H1 (cell line): ENCODE data around the gene HS3ST3B1. TPM values are rescaled to one million over a fixed set of nuclear protein-coding genes. Genes with fewer than 3 reads are reported as not detected.

Experiments
- CTCF ChIA-PET: fragments of 300-600 bp; sonication (Branson Sonifier 250); formaldehyde crosslinking; loops from one replicate; lab custom pipeline; 2021; ENCODE audit not compliant: partially characterized antibody; lab: Charles Lee
- POLR2A ChIA-PET: fragments of 300-600 bp; sonication (Branson Sonifier 250); formaldehyde crosslinking; loops from one replicate; lab custom pipeline; 2021; ENCODE audit warnings: inconsistent platforms; ENCODE audit not compliant: partially characterized antibody; lab: Charles Lee
- DNase-seq, 2 experiments: peaks; one replicate each; pipeline versions ENCODE4 v3.0.0 to v3.0.0-alpha.2; 2010 to 2022; ENCODE audit warnings: low spot score in 2 of 2, low read depth in 1 of 2, mixed read lengths in 1 of 2
- FAIRE-seq: peaks from 2 replicates; lab custom pipeline; 2011; peaks lifted over from hg19 to GRCh38; lab: Jason Lieb, UNC
- H2AFZ ChIP-seq: 2 replicates; pipeline ENCODE4 v1.8.1; 2012; ENCODE audit warnings: low read length, inconsistent platforms
- H2AK5ac ChIP-seq: 2 replicates; pipeline ENCODE4 v1.6.1; 2013; ENCODE audit warnings: low read depth, low read length
- H2BK120ac ChIP-seq: replicated peaks from 2 replicates; pipeline ENCODE3; 2013; ENCODE audit warnings: low read depth, low read length, inconsistent platforms
- H2BK12ac ChIP-seq: 2 replicates; pipeline ENCODE4 v1.6.1; 2013; ENCODE audit warnings: low read depth, low read length
- H2BK15ac ChIP-seq: 2 replicates; pipeline ENCODE4 v1.6.1; 2013; ENCODE audit warnings: low read length
- H2BK20ac ChIP-seq: 2 replicates; pipeline ENCODE4 v1.6.1; 2013; ENCODE audit warnings: low read length
- H2BK5ac ChIP-seq: 2 replicates; pipeline ENCODE4 v1.6.1; 2013; ENCODE audit warnings: low read depth, low read length
- H3K14ac ChIP-seq: 2 replicates; pipeline ENCODE4 v1.6.1; 2013; ENCODE audit warnings: inconsistent platforms; ENCODE audit not compliant: insufficient read length
- H3K18ac ChIP-seq: 2 replicates; pipeline ENCODE4 v1.6.1; 2013; ENCODE audit warnings: low read length; ENCODE audit errors: extremely low read depth
- H3K23ac ChIP-seq: 2 replicates; pipeline ENCODE4 v1.6.1; 2013; ENCODE audit warnings: inconsistent platforms; ENCODE audit not compliant: insufficient read length
- H3K23me2 ChIP-seq: 2 replicates; pipeline ENCODE4 v1.6.1; 2013; ENCODE audit warnings: low read depth, low read length
- H3K27ac ChIP-seq: 2 replicates; pipeline ENCODE4 v1.6.1; 2011; ENCODE audit warnings: low read depth, low read length, inconsistent platforms
- H3K27me3 ChIP-seq, 4 experiments: replicated peaks in 1 of 4; 1 replicate in 1 of 4; 2 replicates in 3 of 4; pipeline versions ENCODE4 v1.6.1 to v1.8.1; 2011 to 2013; ENCODE audit warnings: low read length in 3 of 4, mild to moderate bottlenecking in 3 of 4, inconsistent platforms in 2 of 4, mixed read lengths in 2 of 4, moderate library complexity in 1 of 4; ENCODE audit not compliant: control insufficient read depth in 3 of 4, insufficient read depth in 3 of 4; ENCODE audit errors: extremely low read depth in 1 of 4
- H3K36me3 ChIP-seq, 4 experiments: 2 replicates each; pipeline versions ENCODE4 v1.6.1 to v1.8.1; 2011 to 2013; ENCODE audit warnings: mild to moderate bottlenecking in 4 of 4, low read length in 3 of 4, moderate library complexity in 2 of 4, control low read depth in 1 of 4, inconsistent platforms in 1 of 4; ENCODE audit not compliant: insufficient read depth in 4 of 4, control insufficient read depth in 2 of 4
- H3K4ac ChIP-seq: replicated peaks from 2 replicates; pipeline ENCODE3; 2013; ENCODE audit warnings: low read length, low read depth, mixed read lengths, inconsistent platforms; ENCODE audit not compliant: insufficient read length
- H3K4me1 ChIP-seq, 4 experiments: replicated peaks in 1 of 4; 1 replicate in 1 of 4; 2 replicates in 3 of 4; pipeline versions ENCODE4 v1.6.1 to v1.8.1; 2011 to 2013; ENCODE audit warnings: low read length in 3 of 4, inconsistent platforms in 2 of 4, mixed read lengths in 1 of 4; ENCODE audit not compliant: insufficient read depth in 4 of 4, control insufficient read depth in 3 of 4
- H3K4me2 ChIP-seq, 2 experiments: 2 replicates each; pipeline versions ENCODE4 v1.6.1 to v1.8.1; 2011 to 2013; ENCODE audit warnings: low read depth in 2 of 2, low read length in 2 of 2, control low read depth in 1 of 2, inconsistent platforms in 1 of 2, mild to moderate bottlenecking in 1 of 2; ENCODE audit not compliant: insufficient read depth in 1 of 2
- H3K4me3 ChIP-seq, 4 experiments: fragments of 200-600, 300-600 bp in 1 of 4; sonication (generic), shearing (Covaris generic), sonication (Bioruptor Twin) in 1 of 4; 2 replicates each; pipeline versions ENCODE4 v1.5.1 to v1.8.1; 2011 to 2016; ENCODE audit warnings: low read length in 4 of 4, low read depth in 3 of 4, control low read depth in 2 of 4, inconsistent platforms in 2 of 4, mild to moderate bottlenecking in 2 of 4, mixed read lengths in 1 of 4, moderate library complexity in 1 of 4; ENCODE audit not compliant: insufficient read depth in 2 of 4; ENCODE audit errors: extremely low read depth in 1 of 4
- H3K56ac ChIP-seq: replicated peaks from 2 replicates; pipeline ENCODE3; 2013; ENCODE audit warnings: low read depth, mild to moderate bottlenecking, mixed read lengths, low read length, inconsistent platforms; ENCODE audit not compliant: insufficient read length
- H3K79me1 ChIP-seq: 2 replicates; pipeline ENCODE4 v1.6.1; 2013; ENCODE audit warnings: low read depth, low read length, control low read depth
- H3K79me2 ChIP-seq, 2 experiments: 2 replicates each; pipeline versions ENCODE4 v1.6.1 to v1.8.1; 2012 to 2013; ENCODE audit warnings: low read length in 2 of 2, mild to moderate bottlenecking in 2 of 2, inconsistent platforms in 1 of 2; ENCODE audit not compliant: insufficient read depth in 2 of 2, control insufficient read depth in 1 of 2
- H3K9ac ChIP-seq, 4 experiments: replicated peaks in 1 of 4; 1 replicate in 1 of 4; 2 replicates in 3 of 4; pipeline versions ENCODE4 v1.6.1 to v1.8.1; 2011 to 2013; ENCODE audit warnings: low read depth in 3 of 4, low read length in 3 of 4, control low read depth in 2 of 4, mild to moderate bottlenecking in 2 of 4, moderate library complexity in 2 of 4, inconsistent platforms in 1 of 4; ENCODE audit errors: extremely low read depth in 1 of 4
- H3K9me3 ChIP-seq, 2 experiments: 2 replicates each; pipeline versions ENCODE4 v1.6.1 to v1.8.1; 2012 to 2013; ENCODE audit warnings: mild to moderate bottlenecking in 2 of 2, moderate library complexity in 2 of 2, control low read depth in 1 of 2, inconsistent platforms in 1 of 2, low read depth in 1 of 2, low read length in 1 of 2, mixed read lengths in 1 of 2; ENCODE audit not compliant: insufficient read depth in 2 of 2
- H4K20me1 ChIP-seq, 2 experiments: replicated peaks in 1 of 2; 2 replicates each; pipeline versions ENCODE3 to v1.8.1; 2011 to 2013; ENCODE audit warnings: inconsistent platforms in 2 of 2, low read length in 2 of 2, mild to moderate bottlenecking in 1 of 2; ENCODE audit not compliant: insufficient read depth in 2 of 2, control insufficient read depth in 1 of 2
- H4K5ac ChIP-seq: 2 replicates; pipeline ENCODE4 v1.6.1; 2013; ENCODE audit warnings: low read length, low read depth, mixed read lengths, inconsistent platforms; ENCODE audit not compliant: insufficient read length
- H4K8ac ChIP-seq: 2 replicates; pipeline ENCODE4 v1.8.0; 2013; ENCODE audit warnings: mild to moderate bottlenecking, moderate library complexity, low read length, inconsistent platforms; ENCODE audit not compliant: insufficient read depth; ENCODE audit errors: extremely low read depth
- H4K91ac ChIP-seq: replicated peaks from 2 replicates; pipeline ENCODE3; 2013; ENCODE audit warnings: low read length, mixed read lengths, inconsistent platforms; ENCODE audit not compliant: insufficient read length
- ASH2L ChIP-seq: fragments of 200-600, 300-600 bp; sonication (generic); IDR thresholded peaks from one replicate; pipeline ENCODE4 v1.7.1; 2017; ENCODE audit warnings: low read length
- ATF3 ChIP-seq: IDR thresholded peaks from 2 replicates; pipeline ENCODE4 v1.6.1; 2011; ENCODE audit warnings: low read depth, mild to moderate bottlenecking, low read length; ENCODE audit not compliant: insufficient read depth
- BCL11A ChIP-seq, 2 experiments: IDR thresholded peaks; one replicate each; pipeline ENCODE4 v1.6.1; 2011; ENCODE audit warnings: low read depth in 2 of 2, low read length in 2 of 2, mild to moderate bottlenecking in 2 of 2
- CBX5 ChIP-seq: fragments of 300-800, 300-1000 bp; sonication (generic); IDR thresholded peaks from 2 replicates; pipeline ENCODE4 v1.7.1; 2016; ENCODE audit warnings: antibody characterized with exemption, low read length, low read depth
- E2F6 ChIP-seq: IDR thresholded peaks from 2 replicates; pipeline ENCODE4 v1.6.1; 2012; ENCODE audit warnings: inconsistent platforms
- NRF1 ChIP-seq: IDR thresholded peaks from 2 replicates; pipeline ENCODE4 v1.6.1; 2011; ENCODE audit warnings: mild to moderate bottlenecking, low read depth, low read length, improper control_type of control experiment
- RFX5 ChIP-seq: IDR thresholded peaks from 2 replicates; pipeline ENCODE4 v1.6.1; 2011; ENCODE audit warnings: low read depth, low read length, improper control_type of control experiment, borderline replicate concordance
- TAF7 ChIP-seq: optimal IDR thresholded peaks from 2 replicates; pipeline ENCODE3; 2011; ENCODE audit warnings: low read depth, mild to moderate bottlenecking, inconsistent platforms, low read length, moderate library complexity, borderline replicate concordance
- TEAD4 ChIP-seq: IDR thresholded peaks from 2 replicates; pipeline ENCODE4 v1.6.1; 2012; ENCODE audit warnings: low read depth, low read length, inconsistent platforms, mixed read lengths
- USF2 ChIP-seq: IDR thresholded peaks from 2 replicates; pipeline ENCODE4 v1.6.1; 2011; ENCODE audit warnings: low read length, improper control_type of control experiment
- YY1 ChIP-seq: IDR thresholded peaks from 2 replicates; pipeline ENCODE4 v1.6.1; 2011; ENCODE audit warnings: low read depth, mild to moderate bottlenecking, low read length
- whole genome bisulfite sequencing, 2 experiments: shearing (Covaris generic) in 1 of 2; methylation state at CpG; one replicate each; pipeline versions ENCODE4 v1.1.6 to v1.1.7; 2013 to 2015; ENCODE audit warnings: low lambda C conversion rate in 2 of 2, mixed read lengths in 2 of 2, inconsistent platforms in 1 of 2, low coverage in 1 of 2, missing lambda C conversion rate in 1 of 2; ENCODE audit not compliant: insufficient replicate concordance in 2 of 2, insufficient coverage in 1 of 2, insufficient read length in 1 of 2; ENCODE audit errors: extremely low coverage in 1 of 2, missing lambda C conversion rate in 1 of 2; 5-methylcytosine and 5-hydroxymethylcytosine counted together
- polyA plus RNA-seq, 7 experiments: library from polyadenylated mRNA; depleted of rRNA in 3 of 7; stranded (reverse) in 5 of 7; unstranded in 2 of 7; fragments of >200 nt in 5 of 7; fragments of 200-250 nt in 2 of 7; gene quantifications; 1 replicate in 5 of 7; 2 replicates in 1 of 7; 4 replicates in 1 of 7; pipeline versions ENCODE4 v1.2.1 to v1.2.3, GENCODE V29; 2011 to 2013; ENCODE audit warnings: missing spikeins in 2 of 7, mixed read lengths in 2 of 7
- total RNA-seq: library from RNA; stranded (reverse); fragmentation: NEBNext Ultra II Directional; extraction: Animal tissue kit (Norgen Biotek cat#: 25700); gene quantifications from 2 replicates; pipeline ENCODE4 v1.2.1, GENCODE V29; 2021

The HS3ST3B1 gene
- total and polyA plus RNA-seq, 2 of the 8 experiments (the other 6 are each of a cell fraction or from before 2014, with no cell fraction given), result 4.7 to 14.4 TPM

GRCh38 chr17:14325618-14326167 is 24.8 kb downstream of the HS3ST3B1 start:
- Histone ChIP-seq H3K79me2 (peaks cover 0 to 66% of the 10 kb centered on the region in 2 experiments; a peak in 2 of 4 replicates), H3K56ac (no peak overlapping the region), H2BK20ac (no peak overlapping the region), H2AFZ (no peak overlapping the region), H2BK15ac (no peak overlapping the region), H2BK12ac (no peak overlapping the region), H4K5ac (no peak overlapping the region), H3K4ac (no peak overlapping the region), H3K23me2 (peaks cover 4% of the 10 kb centered on the region; the same call in 1 of the 2 replicates), H3K9me3 (no peaks in the 10 kb centered on the region), H3K27ac (no peak overlapping the region), H2AK5ac (peak overlapping the region; percentile 84), H3K79me1 (peaks cover 4% of the 10 kb centered on the region; the same call in 1 of the 2 replicates), H3K14ac (no peak overlapping the region), H4K20me1 (no peaks in the 10 kb centered on the region), H3K18ac (no peak overlapping the region), H4K8ac (no peak overlapping the region), H3K4me2 (no peak overlapping the region), H3K4me3 (no peak overlapping the region), H3K36me3 (no peaks in the 10 kb centered on the region), H2BK5ac (no peak overlapping the region), H3K23ac (no peak overlapping the region), H2BK120ac (no peak overlapping the region), H3K4me1 (peaks cover 8 to 32% (median 16%) of the 10 kb centered on the region in 4 experiments; a peak in 5 of 7 replicates), H4K91ac (no peak overlapping the region), H3K9ac (no peak overlapping the region), H3K27me3 (peaks cover 0 to 2% (median under 1%) of the 10 kb centered on the region in 4 experiments; a peak in 5 of 7 replicates)
- CTCF ChIA-PET, result interaction anchor here (0.7 to 0.8 kb wide), 2 partner anchors 171 to 601 kb away, joined by 3 read pairs; no protein-coding TSS in a partner anchor
- 86% methylated on average over 9 of the region's 9 CpGs; no CpG with 5 or more reads in 1 of the 2 experiments for WGBS, 2 experiments
- FAIRE-seq (no peak), DNase-seq (no peak)
- POLR2A ChIA-PET, result no interaction called here
- no peak for TF ChIP-seq ATF3
- TF ChIP-seq TAF7, result no peak
- TF ChIP-seq E2F6, result no peak
- TF ChIP-seq USF2, result no peak
- no peak for TF ChIP-seq NRF1
- TF ChIP-seq CBX5, result no peak
- TF ChIP-seq TEAD4, result no peak
- no peak for TF ChIP-seq RFX5
- TF ChIP-seq BCL11A (IDR thresholded peaks at IDR 0.05; ENCODE audit: low read depth in 2 of 2, low read length in 2 of 2), result no peak
- TF ChIP-seq ASH2L, result no peak
- TF ChIP-seq YY1, result no peak
